ENCODE results near the gene ZBTB7C. TPM values are rescaled to one million over a fixed set of nuclear protein-coding genes. Genes with fewer than 3 reads are reported as not detected.

Gene ZBTB7C
- not detected in 2 replicates for total RNA-seq

DNA sequence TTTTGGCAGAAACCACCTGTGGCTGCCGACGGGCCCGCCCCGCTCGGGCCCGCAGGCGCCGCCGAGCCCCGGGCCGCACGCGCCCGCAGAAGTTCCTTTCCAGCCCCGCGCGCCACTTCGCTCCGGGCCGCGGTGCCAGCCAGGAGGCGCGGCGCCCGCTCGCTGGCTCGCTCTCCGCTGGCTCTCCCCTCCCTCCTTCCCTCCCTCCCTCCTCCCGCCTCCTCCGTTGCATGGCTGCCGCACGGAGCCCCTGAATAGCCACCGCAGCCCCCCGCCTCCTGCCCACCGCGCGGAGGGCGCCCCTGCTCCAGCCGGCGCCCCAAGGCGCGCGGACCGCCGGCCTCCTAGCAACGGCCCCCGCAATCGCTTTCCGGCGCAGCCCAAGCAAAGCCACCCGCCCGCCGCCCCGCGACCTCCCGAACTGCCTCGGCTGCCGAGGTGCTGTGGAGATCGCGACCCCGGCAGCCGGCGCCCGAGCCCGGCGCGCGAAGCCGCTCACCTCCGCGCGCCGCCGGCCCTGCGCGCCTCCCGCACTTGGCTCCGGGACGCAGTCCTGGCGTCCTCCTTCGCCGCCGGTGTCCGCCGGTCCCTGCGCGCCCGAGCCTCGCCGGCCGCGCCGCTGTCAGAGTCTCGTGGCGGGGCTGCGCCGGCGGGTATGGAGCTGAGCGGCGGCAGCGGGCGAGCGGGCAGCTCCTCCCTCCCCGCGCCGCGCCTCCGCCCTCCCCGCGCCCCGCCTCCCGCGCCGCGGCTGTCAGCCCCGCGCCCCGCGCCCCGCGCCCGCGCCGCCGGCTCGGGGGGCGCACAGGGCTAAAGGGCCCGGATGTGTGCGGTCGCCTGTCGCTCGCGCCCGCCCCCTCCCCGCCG lies at the start of gene ZBTB7C:
Gene ZBTB7C, minus strand, starts transcription at position 657 of the 864 bp plus-strand sequence.
- peaks cover 2% of the 10 kb centered on the region for H3K9me3 Mint-ChIP-seq
- no peaks in the 10 kb centered on the region for H3K36me3 Mint-ChIP-seq (ENCODE audit: low read depth)
- H3K27me3 Mint-ChIP-seq, result peaks cover 66% of the 10 kb centered on the region
- CTCF ChIA-PET, result no interaction called here
- POLR2A ChIA-PET, result no interaction called here
- peak within 1 kb of the TSS; percentile 70 for H3K4me3 Mint-ChIP-seq
- peak; percentile 20 for DNase-seq
- ATAC-seq (ENCODE audit: low read depth), result peak; percentile 32
- intact Hi-C loops (cut with micrococcal nuclease), result no loop called here
- H3K4me1 Mint-ChIP-seq, result peaks cover 14% of the 10 kb centered on the region
- no peak for TF ChIP-seq CTCF (IDR thresholded peaks at IDR 0.05)
- no peak within 1 kb of the TSS for H3K27ac Mint-ChIP-seq

DNA sequence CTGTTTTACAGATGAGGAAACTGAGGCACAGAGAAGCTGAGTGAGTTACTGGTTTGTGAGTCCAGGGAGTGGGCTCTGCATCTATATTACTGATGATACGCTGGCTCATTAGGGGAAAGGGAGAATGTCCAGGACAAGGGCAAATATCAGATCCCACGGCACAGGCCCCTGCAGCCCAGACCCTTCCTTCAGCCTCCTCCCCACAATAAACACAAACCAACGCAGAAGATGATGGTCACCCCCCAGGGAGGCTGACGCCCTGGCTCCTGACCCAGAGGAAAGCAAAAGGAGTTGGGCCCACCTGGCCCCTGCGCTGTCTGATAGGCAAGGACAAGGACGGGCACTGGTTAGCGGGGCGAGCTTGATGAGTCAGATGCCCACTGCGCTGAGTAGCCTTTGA lies 47.7 kb upstream of the ZBTB7C start:
- H3K4me3 Mint-ChIP-seq, result no peak overlapping the region
- ChIA-PET POLR2A (no interaction called here), CTCF (interaction anchor here (1.2 to 1.4 kb wide), 2 partner anchors 10 to 13 kb away, joined by 4 read pairs; no protein-coding TSS in a partner anchor)
- no peak for TF ChIP-seq CTCF (IDR thresholded peaks at IDR 0.05)
- H3K9me3 Mint-ChIP-seq, result no peaks in the 10 kb centered on the region
- ATAC-seq (ENCODE audit: low read depth) (no peak), DNase-seq (no peak)
- no peaks in the 10 kb centered on the region for H3K36me3 Mint-ChIP-seq (ENCODE audit: low read depth)
- no peak overlapping the region for H3K27ac Mint-ChIP-seq
- intact Hi-C loops (cut with micrococcal nuclease), result no loop called here
- peaks cover 25% of the 10 kb centered on the region for H3K27me3 Mint-ChIP-seq
- no peaks in the 10 kb centered on the region for H3K4me1 Mint-ChIP-seq

- Mint-ChIP-seq H3K27ac (no peak overlapping the region), H3K36me3 (ENCODE audit: low read depth) (no peaks in the 10 kb centered on the region), H3K27me3 (peaks cover 25% of the 10 kb centered on the region), H3K4me1 (no peaks in the 10 kb centered on the region), H3K4me3 (no peak overlapping the region), H3K9me3 (no peaks in the 10 kb centered on the region)
- DNase-seq (no peak), ATAC-seq (ENCODE audit: low read depth) (no peak)
- intact Hi-C loops (cut with micrococcal nuclease), result no loop called here
- ChIA-PET POLR2A (no interaction called here), CTCF (interaction anchor here (1.2 to 1.4 kb wide), 2 partner anchors 9 to 12 kb away, joined by 4 read pairs; no protein-coding TSS in a partner anchor)
- no peak for TF ChIP-seq CTCF (IDR thresholded peaks at IDR 0.05)
These were observed 46.6 kb upstream of the ZBTB7C start for GRCh38 chr18:48455555-48456478.

- Mint-ChIP-seq H3K36me3 (ENCODE audit: low read depth) (no peaks in the 10 kb centered on the region), H3K27ac (no peak overlapping the region), H3K9me3 (no peaks in the 10 kb centered on the region), H3K4me1 (no peaks in the 10 kb centered on the region), H3K4me3 (no peak overlapping the region), H3K27me3 (peaks cover 27% of the 10 kb centered on the region)
- intact Hi-C loops (cut with micrococcal nuclease), result no loop called here
- no peak for TF ChIP-seq CTCF (IDR thresholded peaks at IDR 0.05)
- no peak for DNase-seq
- ATAC-seq (ENCODE audit: low read depth), result no peak
- CTCF ChIA-PET, result interaction anchor here (1.1 kb wide), 1 partner anchor 9 kb away, joined by 4 read pairs; no protein-coding TSS in a partner anchor
- POLR2A ChIA-PET, result no interaction called here
These were observed 45.1 kb upstream of the ZBTB7C start for GRCh38 chr18:48454261-48454757.

All from activated B cell treated with CpG ODN at 0.5 μM for 24 hours (primary cell).